Stomach (tissue), 4 donors: ENCODE data around the gene TXNDC5.

Experiments
- EP300 ChIP-seq: sonication (generic); formaldehyde crosslinking; IDR thresholded peaks from one replicate; pipeline ENCODE4 v1.6.1; 2017; ENCODE audit warnings: antibody characterized with exemption
- POLR2A ChIP-seq, 4 donors: fragments of 450-650 bp; IDR thresholded peaks; one replicate each; pipeline ENCODE4 v1.6.1; 2016; ENCODE audit warnings: antibody characterized with exemption in 4 of 4, control low read depth in 2 of 4, mild to moderate bottlenecking in 1 of 4, moderate library complexity in 1 of 4
- POLR2AphosphoS5 ChIP-seq, 3 donors: sonication (generic); formaldehyde crosslinking; IDR thresholded peaks; one replicate each; pipeline ENCODE4 v1.6.1; 2016; ENCODE audit warnings: antibody characterized with exemption in 3 of 3
- TF ChIP-seq, protein P1 (sequence below), 7 experiments: fragments of 450-650 bp in 4 of 7; fragments of 200-600 bp in 3 of 7; sonication (generic) in 3 of 7; IDR thresholded peaks; one replicate each; pipeline ENCODE4 v1.5.1; 2016 to 2019; ENCODE audit warnings: antibody characterized with exemption in 7 of 7, control low read depth in 2 of 7, mild to moderate bottlenecking in 1 of 7

DNA sequence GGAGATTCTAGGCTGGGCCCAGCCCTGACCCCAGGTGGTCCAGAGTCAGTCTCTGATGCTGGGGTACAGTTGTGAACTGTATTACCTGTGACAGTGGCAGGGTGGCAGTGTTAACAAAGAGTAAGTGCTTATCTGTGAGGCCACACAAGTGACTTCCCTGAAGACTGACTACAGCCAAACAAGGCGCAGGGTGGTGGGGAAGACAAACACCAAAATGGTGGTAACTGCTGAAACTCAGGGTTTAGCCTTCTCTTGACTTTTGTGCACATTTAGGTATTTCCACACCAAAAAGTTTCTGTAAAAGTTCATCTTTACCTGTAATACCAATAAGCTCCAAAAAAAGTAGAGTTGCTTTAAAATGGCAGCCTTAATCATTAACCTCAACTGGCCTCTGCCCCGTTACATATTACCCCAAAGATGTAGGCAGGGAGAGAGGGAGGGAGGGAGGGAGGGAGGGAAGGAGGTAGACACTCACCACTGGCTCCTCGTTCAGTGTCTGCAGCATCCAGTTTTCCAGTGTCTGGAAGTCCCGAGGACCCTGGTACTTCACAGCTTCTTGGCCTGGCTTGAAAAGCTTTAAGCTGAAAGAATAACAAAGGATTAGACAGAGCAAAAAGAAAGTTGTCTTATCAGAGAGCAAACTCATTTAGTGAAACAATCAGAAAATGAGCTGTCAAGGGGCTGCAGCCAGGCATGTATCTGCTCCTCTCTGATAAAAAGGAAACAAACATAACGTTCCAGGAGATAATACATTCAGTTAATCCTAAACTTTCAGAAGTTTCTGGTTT, 11.3 kb downstream of the TXNDC5 start:
- TF ChIP-seq, protein P1, sequence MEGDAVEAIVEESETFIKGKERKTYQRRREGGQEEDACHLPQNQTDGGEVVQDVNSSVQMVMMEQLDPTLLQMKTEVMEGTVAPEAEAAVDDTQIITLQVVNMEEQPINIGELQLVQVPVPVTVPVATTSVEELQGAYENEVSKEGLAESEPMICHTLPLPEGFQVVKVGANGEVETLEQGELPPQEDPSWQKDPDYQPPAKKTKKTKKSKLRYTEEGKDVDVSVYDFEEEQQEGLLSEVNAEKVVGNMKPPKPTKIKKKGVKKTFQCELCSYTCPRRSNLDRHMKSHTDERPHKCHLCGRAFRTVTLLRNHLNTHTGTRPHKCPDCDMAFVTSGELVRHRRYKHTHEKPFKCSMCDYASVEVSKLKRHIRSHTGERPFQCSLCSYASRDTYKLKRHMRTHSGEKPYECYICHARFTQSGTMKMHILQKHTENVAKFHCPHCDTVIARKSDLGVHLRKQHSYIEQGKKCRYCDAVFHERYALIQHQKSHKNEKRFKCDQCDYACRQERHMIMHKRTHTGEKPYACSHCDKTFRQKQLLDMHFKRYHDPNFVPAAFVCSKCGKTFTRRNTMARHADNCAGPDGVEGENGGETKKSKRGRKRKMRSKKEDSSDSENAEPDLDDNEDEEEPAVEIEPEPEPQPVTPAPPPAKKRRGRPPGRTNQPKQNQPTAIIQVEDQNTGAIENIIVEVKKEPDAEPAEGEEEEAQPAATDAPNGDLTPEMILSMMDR (IDR thresholded peaks at IDR 0.05) = no peak
- TF ChIP-seq POLR2A (IDR thresholded peaks at IDR 0.05) (no peak), POLR2AphosphoS5 (IDR thresholded peaks at IDR 0.05) (no peak), EP300 (no peak)
